ENCODE data around the gene AHCY. TPM values are rescaled to one million over a fixed set of nuclear protein-coding genes. Genes with fewer than 3 reads are reported as not detected.
"Not testable (repeated sequence)": the region's sequence is repeated elsewhere in the genome, so short reads cannot be mapped to it uniquely, and the experiment has no call there.

AHCY gene
- total and polyA plus RNA-seq, 2 experiments from 2014 or later = 115 to 263 TPM

GRCh38 chr20:34328928-34329677, 25.9 kb upstream of the AHCY start:
- Histone ChIP-seq H3K27me3 (no peaks in the 10 kb centered on the region), H3K27ac (no peak overlapping the region), H3K36me3 (no peaks in the 10 kb centered on the region), H3K4me3 (no peak overlapping the region), H3K4me1 (ENCODE audit: low read depth) (no peaks in the 10 kb centered on the region), H3K9me3 (ENCODE audit: low read depth) (no peaks in the 10 kb centered on the region)
- TF ChIP-seq CTCF (IDR thresholded peaks at IDR 0.05; ENCODE audit: low read depth, low read length) = no peak
- no peak for DNase-seq (ENCODE audit: low read depth in 1 of 2, low spot score in 1 of 2)

- DNase-seq (ENCODE audit: low read depth in 1 of 2, low spot score in 1 of 2); H3K9me3 ChIP-seq (ENCODE audit: low read depth); H3K36me3 ChIP-seq; H3K4me3 ChIP-seq; H3K27ac ChIP-seq; H3K4me1 ChIP-seq (ENCODE audit: low read depth); H3K27me3 ChIP-seq: not testable (repeated sequence)
These were observed 25.1 kb upstream of the AHCY start for GRCh38 chr20:34328207-34328606.

GRCh38 chr20:34324541-34324940, 21.4 kb upstream of the AHCY start:
- Histone ChIP-seq H3K9me3 (ENCODE audit: low read depth) (no peaks in the 10 kb centered on the region), H3K4me3 (no peak overlapping the region), H3K27ac (no peak overlapping the region), H3K36me3 (no peaks in the 10 kb centered on the region), H3K27me3 (no peaks in the 10 kb centered on the region), H3K4me1 (ENCODE audit: low read depth) (no peaks in the 10 kb centered on the region)
- TF ChIP-seq CTCF (IDR thresholded peaks at IDR 0.05; ENCODE audit: low read depth, low read length) = no peak
- DNase-seq (ENCODE audit: low read depth in 1 of 2, low spot score in 1 of 2) = no peak

- Histone ChIP-seq H3K4me1 (ENCODE audit: low read depth) (no peaks in the 10 kb centered on the region), H3K9me3 (ENCODE audit: low read depth) (no peaks in the 10 kb centered on the region), H3K27me3 (no peaks in the 10 kb centered on the region), H3K36me3 (no peaks in the 10 kb centered on the region), H3K27ac (no peak overlapping the region), H3K4me3 (no peak overlapping the region)
- no peak for DNase-seq (ENCODE audit: low read depth in 1 of 2, low spot score in 1 of 2)
- no peak for TF ChIP-seq CTCF (IDR thresholded peaks at IDR 0.05; ENCODE audit: low read depth, low read length)
These were observed 19.3 kb upstream of the AHCY start for GRCh38 chr20:34322267-34323105.

- no peak overlapping the region for H3K27ac ChIP-seq
- H3K27me3 ChIP-seq = no peaks in the 10 kb centered on the region
- no peaks in the 10 kb centered on the region for H3K36me3 ChIP-seq
- TF ChIP-seq CTCF (IDR thresholded peaks at IDR 0.05; ENCODE audit: low read depth, low read length) = no peak
- no peak for DNase-seq (ENCODE audit: low read depth in 1 of 2, low spot score in 1 of 2)
- H3K4me3 ChIP-seq = no peak overlapping the region
- H3K9me3 ChIP-seq (ENCODE audit: low read depth) = no peaks in the 10 kb centered on the region
- no peaks in the 10 kb centered on the region for H3K4me1 ChIP-seq (ENCODE audit: low read depth)
These were observed 17.7 kb upstream of the AHCY start for GRCh38 chr20:34320861-34321260.

Data from cardiac muscle cell (in vitro differentiated cells and primary cell).